OCI-LY1 (cell line): ENCODE results near the gene IL24.

Experiments
- CTCF ChIP-seq: fragments of 200-600 bp; sonication (generic), shearing (Covaris generic); IDR thresholded peaks from 2 replicates; pipeline ENCODE4 v1.5.1; 2017; ENCODE audit warnings: mild to moderate bottlenecking, antibody characterized with exemption, low read length, moderate library complexity, mixed read lengths
- EZH2 ChIP-seq: fragments of 200-600 bp; sonication (generic), shearing (Covaris generic); IDR thresholded peaks from 2 replicates; pipeline ENCODE4 v1.8.0; 2017; ENCODE audit warnings: borderline replicate concordance, mixed run types, mild to moderate bottlenecking, antibody characterized with exemption, low read length, moderate library complexity, mixed read lengths

DNA sequence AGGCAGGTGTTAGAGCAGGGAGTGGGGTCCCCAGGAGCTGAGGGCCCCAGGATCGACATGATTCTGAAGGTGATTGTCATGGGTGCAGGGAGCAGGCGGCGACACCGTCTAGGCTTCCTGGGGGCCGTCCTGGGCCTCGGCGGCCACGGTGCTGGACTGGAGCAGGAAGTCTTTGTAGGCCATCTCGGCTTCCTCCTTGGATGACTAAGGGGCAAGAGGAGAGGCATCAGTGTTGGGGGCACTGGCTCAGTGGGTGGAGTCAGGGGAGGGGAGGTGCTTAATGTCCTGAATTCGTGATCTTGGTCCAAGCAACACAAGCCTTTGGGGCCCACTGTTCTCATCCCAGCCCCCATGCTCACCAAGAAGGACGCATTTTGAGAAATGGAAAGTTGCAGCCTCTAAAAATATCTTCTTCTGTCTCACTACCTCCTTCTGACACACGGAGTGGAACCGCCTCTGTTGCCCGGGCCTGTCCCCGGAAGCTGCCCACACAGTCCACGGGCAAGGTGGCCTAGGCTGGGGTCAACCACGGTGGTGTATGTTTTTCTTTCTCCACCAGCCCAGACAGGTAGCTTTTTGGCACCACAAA is 33.1 kb downstream of the IL24 start:
- TF ChIP-seq CTCF (no peak), EZH2 (no peak)
